H1 (cell line): Measurements from ENCODE around the gene CRTAC1. TPM values are rescaled to one million over a fixed set of nuclear protein-coding genes. Genes with fewer than 3 reads are reported as not detected.

Experiments
- CTCF ChIA-PET: fragments of 300-600 bp; sonication (Branson Sonifier 250); formaldehyde crosslinking; loops from one replicate; lab custom pipeline; 2021; ENCODE audit not compliant: partially characterized antibody; lab: Charles Lee
- POLR2A ChIA-PET: fragments of 300-600 bp; sonication (Branson Sonifier 250); formaldehyde crosslinking; loops from one replicate; lab custom pipeline; 2021; ENCODE audit warnings: inconsistent platforms; ENCODE audit not compliant: partially characterized antibody; lab: Charles Lee
- DNase-seq, 2 experiments: peaks; one replicate each; pipeline versions ENCODE4 v3.0.0 to v3.0.0-alpha.2; 2010 to 2022; ENCODE audit warnings: low spot score in 2 of 2, low read depth in 1 of 2, mixed read lengths in 1 of 2
- FAIRE-seq: peaks from 2 replicates; lab custom pipeline; 2011; peaks lifted over from hg19 to GRCh38; lab: Jason Lieb, UNC
- H2AFZ ChIP-seq: 2 replicates; pipeline ENCODE4 v1.8.1; 2012; ENCODE audit warnings: low read length, inconsistent platforms
- H2AK5ac ChIP-seq: 2 replicates; pipeline ENCODE4 v1.6.1; 2013; ENCODE audit warnings: low read depth, low read length
- H2BK120ac ChIP-seq: replicated peaks from 2 replicates; pipeline ENCODE3; 2013; ENCODE audit warnings: low read depth, low read length, inconsistent platforms
- H2BK12ac ChIP-seq: 2 replicates; pipeline ENCODE4 v1.6.1; 2013; ENCODE audit warnings: low read depth, low read length
- H2BK15ac ChIP-seq: 2 replicates; pipeline ENCODE4 v1.6.1; 2013; ENCODE audit warnings: low read length
- H2BK20ac ChIP-seq: 2 replicates; pipeline ENCODE4 v1.6.1; 2013; ENCODE audit warnings: low read length
- H2BK5ac ChIP-seq: 2 replicates; pipeline ENCODE4 v1.6.1; 2013; ENCODE audit warnings: low read depth, low read length
- H3K14ac ChIP-seq: 2 replicates; pipeline ENCODE4 v1.6.1; 2013; ENCODE audit warnings: inconsistent platforms; ENCODE audit not compliant: insufficient read length
- H3K18ac ChIP-seq: 2 replicates; pipeline ENCODE4 v1.6.1; 2013; ENCODE audit warnings: low read length; ENCODE audit errors: extremely low read depth
- H3K23ac ChIP-seq: 2 replicates; pipeline ENCODE4 v1.6.1; 2013; ENCODE audit warnings: inconsistent platforms; ENCODE audit not compliant: insufficient read length
- H3K23me2 ChIP-seq: 2 replicates; pipeline ENCODE4 v1.6.1; 2013; ENCODE audit warnings: low read depth, low read length
- H3K27ac ChIP-seq: 2 replicates; pipeline ENCODE4 v1.6.1; 2011; ENCODE audit warnings: low read depth, low read length, inconsistent platforms
- H3K27me3 ChIP-seq, 4 experiments: replicated peaks in 1 of 4; 1 replicate in 1 of 4; 2 replicates in 3 of 4; pipeline versions ENCODE4 v1.6.1 to v1.8.1; 2011 to 2013; ENCODE audit warnings: low read length in 3 of 4, mild to moderate bottlenecking in 3 of 4, inconsistent platforms in 2 of 4, mixed read lengths in 2 of 4, moderate library complexity in 1 of 4; ENCODE audit not compliant: control insufficient read depth in 3 of 4, insufficient read depth in 3 of 4; ENCODE audit errors: extremely low read depth in 1 of 4
- H3K36me3 ChIP-seq, 4 experiments: 2 replicates each; pipeline versions ENCODE4 v1.6.1 to v1.8.1; 2011 to 2013; ENCODE audit warnings: mild to moderate bottlenecking in 4 of 4, low read length in 3 of 4, moderate library complexity in 2 of 4, control low read depth in 1 of 4, inconsistent platforms in 1 of 4; ENCODE audit not compliant: insufficient read depth in 4 of 4, control insufficient read depth in 2 of 4
- H3K4ac ChIP-seq: replicated peaks from 2 replicates; pipeline ENCODE3; 2013; ENCODE audit warnings: low read length, low read depth, mixed read lengths, inconsistent platforms; ENCODE audit not compliant: insufficient read length
- H3K4me1 ChIP-seq, 4 experiments: replicated peaks in 1 of 4; 1 replicate in 1 of 4; 2 replicates in 3 of 4; pipeline versions ENCODE4 v1.6.1 to v1.8.1; 2011 to 2013; ENCODE audit warnings: low read length in 3 of 4, inconsistent platforms in 2 of 4, mixed read lengths in 1 of 4; ENCODE audit not compliant: insufficient read depth in 4 of 4, control insufficient read depth in 3 of 4
- H3K4me2 ChIP-seq, 2 experiments: 2 replicates each; pipeline versions ENCODE4 v1.6.1 to v1.8.1; 2011 to 2013; ENCODE audit warnings: low read depth in 2 of 2, low read length in 2 of 2, control low read depth in 1 of 2, inconsistent platforms in 1 of 2, mild to moderate bottlenecking in 1 of 2; ENCODE audit not compliant: insufficient read depth in 1 of 2
- H3K4me3 ChIP-seq, 4 experiments: fragments of 200-600, 300-600 bp in 1 of 4; sonication (generic), shearing (Covaris generic), sonication (Bioruptor Twin) in 1 of 4; 2 replicates each; pipeline versions ENCODE4 v1.5.1 to v1.8.1; 2011 to 2016; ENCODE audit warnings: low read length in 4 of 4, low read depth in 3 of 4, control low read depth in 2 of 4, inconsistent platforms in 2 of 4, mild to moderate bottlenecking in 2 of 4, mixed read lengths in 1 of 4, moderate library complexity in 1 of 4; ENCODE audit not compliant: insufficient read depth in 2 of 4; ENCODE audit errors: extremely low read depth in 1 of 4
- H3K56ac ChIP-seq: replicated peaks from 2 replicates; pipeline ENCODE3; 2013; ENCODE audit warnings: low read depth, mild to moderate bottlenecking, mixed read lengths, low read length, inconsistent platforms; ENCODE audit not compliant: insufficient read length
- H3K79me1 ChIP-seq: 2 replicates; pipeline ENCODE4 v1.6.1; 2013; ENCODE audit warnings: low read depth, low read length, control low read depth
- H3K79me2 ChIP-seq, 2 experiments: 2 replicates each; pipeline versions ENCODE4 v1.6.1 to v1.8.1; 2012 to 2013; ENCODE audit warnings: low read length in 2 of 2, mild to moderate bottlenecking in 2 of 2, inconsistent platforms in 1 of 2; ENCODE audit not compliant: insufficient read depth in 2 of 2, control insufficient read depth in 1 of 2
- H3K9ac ChIP-seq, 4 experiments: replicated peaks in 1 of 4; 1 replicate in 1 of 4; 2 replicates in 3 of 4; pipeline versions ENCODE4 v1.6.1 to v1.8.1; 2011 to 2013; ENCODE audit warnings: low read depth in 3 of 4, low read length in 3 of 4, control low read depth in 2 of 4, mild to moderate bottlenecking in 2 of 4, moderate library complexity in 2 of 4, inconsistent platforms in 1 of 4; ENCODE audit errors: extremely low read depth in 1 of 4
- H3K9me3 ChIP-seq, 2 experiments: 2 replicates each; pipeline versions ENCODE4 v1.6.1 to v1.8.1; 2012 to 2013; ENCODE audit warnings: mild to moderate bottlenecking in 2 of 2, moderate library complexity in 2 of 2, control low read depth in 1 of 2, inconsistent platforms in 1 of 2, low read depth in 1 of 2, low read length in 1 of 2, mixed read lengths in 1 of 2; ENCODE audit not compliant: insufficient read depth in 2 of 2
- H4K20me1 ChIP-seq, 2 experiments: replicated peaks in 1 of 2; 2 replicates each; pipeline versions ENCODE3 to v1.8.1; 2011 to 2013; ENCODE audit warnings: inconsistent platforms in 2 of 2, low read length in 2 of 2, mild to moderate bottlenecking in 1 of 2; ENCODE audit not compliant: insufficient read depth in 2 of 2, control insufficient read depth in 1 of 2
- H4K5ac ChIP-seq: 2 replicates; pipeline ENCODE4 v1.6.1; 2013; ENCODE audit warnings: low read length, low read depth, mixed read lengths, inconsistent platforms; ENCODE audit not compliant: insufficient read length
- H4K8ac ChIP-seq: 2 replicates; pipeline ENCODE4 v1.8.0; 2013; ENCODE audit warnings: mild to moderate bottlenecking, moderate library complexity, low read length, inconsistent platforms; ENCODE audit not compliant: insufficient read depth; ENCODE audit errors: extremely low read depth
- H4K91ac ChIP-seq: replicated peaks from 2 replicates; pipeline ENCODE3; 2013; ENCODE audit warnings: low read length, mixed read lengths, inconsistent platforms; ENCODE audit not compliant: insufficient read length
- CBX8 ChIP-seq: fragments of 300-800, 300-1000 bp; sonication (generic); IDR thresholded peaks from 2 replicates; pipeline ENCODE4 v1.7.1; 2016; ENCODE audit warnings: low read depth, low read length, borderline replicate concordance
- HDAC6 ChIP-seq: IDR thresholded peaks from one replicate; pipeline ENCODE4 v1.7.1; 2012; ENCODE audit warnings: low read depth, mild to moderate bottlenecking, inconsistent platforms, low read length, moderate library complexity
- JUND ChIP-seq: IDR thresholded peaks from 2 replicates; pipeline ENCODE4 v1.6.1; 2011; ENCODE audit warnings: mild to moderate bottlenecking, improper control_type of control experiment, low read length
- POLR2A ChIP-seq, 2 experiments: IDR thresholded peaks; 1 replicate in 1 of 2; 2 replicates in 1 of 2; pipeline ENCODE4 v1.6.1; 2011; ENCODE audit warnings: low read depth in 2 of 2, low read length in 2 of 2, mild to moderate bottlenecking in 2 of 2; ENCODE audit errors: control extremely low read depth in 1 of 2
- RAD21 ChIP-seq, 2 experiments: IDR thresholded peaks in 1 of 2; conservative IDR thresholded peaks in 1 of 2; 2 replicates each; pipeline ENCODE4 v1.6.1; 2011; ENCODE audit warnings: low read depth in 2 of 2, low read length in 2 of 2, improper control_type of control experiment in 1 of 2, inconsistent platforms in 1 of 2, mild to moderate bottlenecking in 1 of 2, moderate library complexity in 1 of 2
- SAP30 ChIP-seq: fragments of 300-600 bp; sonication (generic); IDR thresholded peaks from 2 replicates; pipeline ENCODE4 v1.7.1; 2012; ENCODE audit warnings: low read length, moderate library complexity, mild to moderate bottlenecking, inconsistent platforms; ENCODE audit not compliant: insufficient read depth, insufficient replicate concordance
- SIN3A ChIP-seq, 2 experiments: IDR thresholded peaks in 1 of 2; conservative IDR thresholded peaks in 1 of 2; 2 replicates each; pipeline ENCODE4 v1.6.1; 2011 to 2012; ENCODE audit warnings: low read length in 2 of 2, improper control_type of control experiment in 1 of 2, low read depth in 1 of 2, mild to moderate bottlenecking in 1 of 2
- SIX5 ChIP-seq: IDR thresholded peaks from 2 replicates; pipeline ENCODE4 v1.6.1; 2011; ENCODE audit warnings: mild to moderate bottlenecking, low read depth, low read length
- TAF1 ChIP-seq: IDR thresholded peaks from 2 replicates; pipeline ENCODE4 v1.6.1; 2011; ENCODE audit warnings: mild to moderate bottlenecking, low read depth, low read length
- TCF12 ChIP-seq: IDR thresholded peaks from 2 replicates; pipeline ENCODE4 v1.6.1; 2011; ENCODE audit warnings: low read depth, mild to moderate bottlenecking, low read length
- WGBS, 2 experiments: shearing (Covaris generic) in 1 of 2; methylation state at CpG; one replicate each; pipeline versions ENCODE4 v1.1.6 to v1.1.7; 2013 to 2015; ENCODE audit warnings: low lambda C conversion rate in 2 of 2, mixed read lengths in 2 of 2, inconsistent platforms in 1 of 2, low coverage in 1 of 2, missing lambda C conversion rate in 1 of 2; ENCODE audit not compliant: insufficient replicate concordance in 2 of 2, insufficient coverage in 1 of 2, insufficient read length in 1 of 2; ENCODE audit errors: extremely low coverage in 1 of 2, missing lambda C conversion rate in 1 of 2; 5-methylcytosine and 5-hydroxymethylcytosine counted together
- polyA plus RNA-seq, 7 experiments: library from polyadenylated mRNA; depleted of rRNA in 3 of 7; stranded (reverse) in 5 of 7; unstranded in 2 of 7; fragments of >200 nt in 5 of 7; fragments of 200-250 nt in 2 of 7; gene quantifications; 1 replicate in 5 of 7; 2 replicates in 1 of 7; 4 replicates in 1 of 7; pipeline versions ENCODE4 v1.2.1 to v1.2.3, GENCODE V29; 2011 to 2013; ENCODE audit warnings: missing spikeins in 2 of 7, mixed read lengths in 2 of 7
- total RNA-seq: library from RNA; stranded (reverse); fragmentation: NEBNext Ultra II Directional; extraction: Animal tissue kit (Norgen Biotek cat#: 25700); gene quantifications from 2 replicates; pipeline ENCODE4 v1.2.1, GENCODE V29; 2021
- TF ChIP-seq, protein P1 (sequence below): IDR thresholded peaks from 2 replicates; pipeline ENCODE4 v1.6.1; 2012; ENCODE audit warnings: low read length, inconsistent platforms

CRTAC1 gene
- total and polyA plus RNA-seq, 2 of the 8 experiments (the other 6 are each of a cell fraction or from before 2014, with no cell fraction given), result 0.91 to 1.2 TPM

GRCh38 chr10:98020784-98021183 lies 9.6 kb downstream of the CRTAC1 start:
- Histone ChIP-seq H3K27ac (no peak overlapping the region), H3K27me3 (no peaks in the 10 kb centered on the region), H3K4me2 (no peak overlapping the region), H3K18ac (no peak overlapping the region), H3K14ac (no peak overlapping the region), H3K23me2 (no peaks in the 10 kb centered on the region; the same call in 1 of the 2 replicates), H3K79me2 (no peaks in the 10 kb centered on the region), H4K5ac (no peak overlapping the region), H2AFZ (no peak overlapping the region), H3K36me3 (no peaks in the 10 kb centered on the region), H3K79me1 (peaks cover 3% of the 10 kb centered on the region; the same call in 1 of the 2 replicates), H2AK5ac (0 out of 2 replicates have a peak overlapping the region, but pooled peaks have one; percentile 14), H3K4me3 (no peak overlapping the region), H3K4me1 (peaks cover 0 to 2% (median 0%) of the 10 kb centered on the region in 4 experiments; a peak in 1 of 7 replicates), H3K4ac (no peak overlapping the region), H2BK120ac (no peak overlapping the region), H4K8ac (no peak overlapping the region), H3K9ac (no peak overlapping the region), H3K23ac (no peak overlapping the region), H3K56ac (no peak overlapping the region), H4K20me1 (no peaks in the 10 kb centered on the region), H2BK15ac (no peak overlapping the region), H2BK5ac (no peak overlapping the region), H2BK20ac (no peak overlapping the region), H4K91ac (no peak overlapping the region), H2BK12ac (no peak overlapping the region), H3K9me3 (no peaks in the 10 kb centered on the region)
- no peak for FAIRE-seq
- ChIA-PET CTCF (interaction anchor here (0.8 to 12.7 kb wide), 4 partner anchors 7 to 53 kb away, joined by 4 to 120 read pairs (median 38); partner anchors contain the start of gene CRTAC1), POLR2A (interaction anchor here (1.3 kb wide), 1 partner anchor 9 kb away, joined by 7 read pairs; the partner anchor contains the start of gene CRTAC1)
- WGBS, 2 experiments, result 89% methylated on average over 1 of the region's 1 CpG; no CpG with 5 or more reads in 1 of the 2 experiments
- TF ChIP-seq SIN3A (conservative IDR thresholded peaks at IDR 0.05 in 1 of 2, IDR thresholded peaks at IDR 0.05 in 1 of 2; ENCODE audit: low read depth in 1 of 2, low read length in 2 of 2), result no peak
- TF ChIP-seq HDAC6, result no peak
- TF ChIP-seq TCF12, result no peak
- TF ChIP-seq JUND, result no peak
- TF ChIP-seq POLR2A (IDR thresholded peaks at IDR 0.05; ENCODE audit: control extremely low read depth in 1 of 2, low read depth in 2 of 2, low read length in 2 of 2), result no peak
- TF ChIP-seq SAP30, result no peak
- TF ChIP-seq CBX8, result no peak
- no peak for TF ChIP-seq SIX5
- TF ChIP-seq RAD21 (IDR thresholded peaks at IDR 0.05 in 1 of 2, conservative IDR thresholded peaks at IDR 0.05 in 1 of 2; ENCODE audit: low read depth in 2 of 2, low read length in 2 of 2), result no peak
- TF ChIP-seq TAF1, result no peak
- TF ChIP-seq, protein P1, sequence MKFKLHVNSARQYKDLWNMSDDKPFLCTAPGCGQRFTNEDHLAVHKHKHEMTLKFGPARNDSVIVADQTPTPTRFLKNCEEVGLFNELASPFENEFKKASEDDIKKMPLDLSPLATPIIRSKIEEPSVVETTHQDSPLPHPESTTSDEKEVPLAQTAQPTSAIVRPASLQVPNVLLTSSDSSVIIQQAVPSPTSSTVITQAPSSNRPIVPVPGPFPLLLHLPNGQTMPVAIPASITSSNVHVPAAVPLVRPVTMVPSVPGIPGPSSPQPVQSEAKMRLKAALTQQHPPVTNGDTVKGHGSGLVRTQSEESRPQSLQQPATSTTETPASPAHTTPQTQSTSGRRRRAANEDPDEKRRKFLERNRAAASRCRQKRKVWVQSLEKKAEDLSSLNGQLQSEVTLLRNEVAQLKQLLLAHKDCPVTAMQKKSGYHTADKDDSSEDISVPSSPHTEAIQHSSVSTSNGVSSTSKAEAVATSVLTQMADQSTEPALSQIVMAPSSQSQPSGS, result no peak
- DNase-seq, result no peak
